Left ventricle myocardium inferior (tissue), 1 donor: Measurements from ENCODE around the gene CEP41. TPM values are rescaled to one million over a fixed set of nuclear protein-coding genes. Genes with fewer than 3 reads are reported as not detected.

Experiments
- DNase-seq: peaks from one replicate; pipeline ENCODE4 v3.0.0-alpha.2; 2020
- H3K27ac ChIP-seq: fragments of 200-600 bp; replicated peaks from 2 replicates; pipeline ENCODE4 v1.8.0; 2021
- H3K27me3 ChIP-seq: fragments of 200-600 bp; 2 replicates; pipeline ENCODE4 v1.8.0; 2021; ENCODE audit warnings: low read depth
- H3K36me3 ChIP-seq: fragments of 200-600 bp; 2 replicates; pipeline ENCODE4 v1.8.0; 2021
- H3K4me1 ChIP-seq: fragments of 200-600 bp; 2 replicates; pipeline ENCODE4 v1.8.0; 2021
- H3K4me3 ChIP-seq: fragments of 200-600 bp; 2 replicates; pipeline ENCODE4 v1.8.0; 2021; ENCODE audit warnings: mild to moderate bottlenecking, moderate library complexity
- H3K9me3 ChIP-seq: fragments of 200-600 bp; replicated peaks from 2 replicates; pipeline ENCODE4 v1.8.0; 2021
- CTCF ChIP-seq: fragments of 200-600 bp; IDR thresholded peaks from 2 replicates; pipeline ENCODE4 v1.8.0; 2021; ENCODE audit warnings: antibody characterized with exemption, mild to moderate bottlenecking, borderline replicate concordance
- intact Hi-C: fragments of 100-400 bp; cut with micrococcal nuclease; formaldehyde crosslinking; loops from one replicate; pipeline ENCODE4 v1.11.0; 2022
- total RNA-seq: library from RNA; stranded (reverse); fragmentation: NEBNext Ultra II Directional; extraction: Animal tissue kit (Norgen Biotek cat#: 25700); gene quantifications from one replicate; pipeline ENCODE4 v1.2.1, GENCODE V29; 2021
- donor health status: DM: no; HTN: yes; CAD: no; lungs with severe emphysema.

The CEP41 gene
- total RNA-seq, 1 donor from 2014 or later: 5.8 TPM

- Histone ChIP-seq H3K36me3 (no peaks in the 10 kb centered on the region), H3K4me3 (no peak overlapping the region), H3K9me3 (no peaks in the 10 kb centered on the region), H3K4me1 (peaks cover 41% of the 10 kb centered on the region), H3K27me3 (no peaks in the 10 kb centered on the region), H3K27ac (peak overlapping the region; percentile 70)
- TF ChIP-seq CTCF: no peak
- intact Hi-C loops: no loop called here
- no peak for DNase-seq
These were observed 7.9 kb downstream of the CEP41 start for GRCh38 chr7:130432886-130433285.

GRCh38 chr7:130430841-130431666, 9.8 kb downstream of the CEP41 start:
- H3K4me3 ChIP-seq: peak overlapping the region; percentile 43
- peaks cover 41% of the 10 kb centered on the region for H3K4me1 ChIP-seq
- peak; percentile 26 for DNase-seq
- no peaks in the 10 kb centered on the region for H3K36me3 ChIP-seq
- intact Hi-C loops: no loop called here
- TF ChIP-seq CTCF: no peak
- H3K27ac ChIP-seq: peak overlapping the region; percentile 70
- H3K27me3 ChIP-seq: no peaks in the 10 kb centered on the region
- no peaks in the 10 kb centered on the region for H3K9me3 ChIP-seq

GRCh38 chr7:130430115-130430514, 10.7 kb downstream of the CEP41 start:
- Histone ChIP-seq H3K27me3 (no peaks in the 10 kb centered on the region), H3K27ac (peak overlapping the region; percentile 70), H3K4me3 (peak overlapping the region; percentile 43), H3K4me1 (peaks cover 41% of the 10 kb centered on the region), H3K9me3 (no peaks in the 10 kb centered on the region), H3K36me3 (no peaks in the 10 kb centered on the region)
- no peak for TF ChIP-seq CTCF
- DNase-seq: no peak
- intact Hi-C loops: no loop called here

GRCh38 chr7:130429019-130429418, 11.8 kb downstream of the CEP41 start:
- intact Hi-C loops: no loop called here
- Histone ChIP-seq H3K9me3 (no peaks in the 10 kb centered on the region), H3K4me3 (no peak overlapping the region), H3K4me1 (peaks cover 41% of the 10 kb centered on the region), H3K27ac (peak overlapping the region; percentile 70), H3K36me3 (no peaks in the 10 kb centered on the region), H3K27me3 (no peaks in the 10 kb centered on the region)
- DNase-seq: no peak
- no peak for TF ChIP-seq CTCF

GRCh38 chr7:130426564-130426963, 14.3 kb downstream of the CEP41 start:
- intact Hi-C loops: no loop called here
- Histone ChIP-seq H3K27me3 (no peaks in the 10 kb centered on the region), H3K36me3 (no peaks in the 10 kb centered on the region)

More at GRCh38 chr7:130426564-130426963, 14.3 kb downstream of the CEP41 start:
- peaks cover 24% of the 10 kb centered on the region for H3K4me1 ChIP-seq
- no peaks in the 10 kb centered on the region for H3K9me3 ChIP-seq
- TF ChIP-seq CTCF: no peak
- no peak for DNase-seq
- H3K4me3 ChIP-seq: no peak overlapping the region
- no peak overlapping the region for H3K27ac ChIP-seq
